GM12878 (cell line): ENCODE measurements around the gene CDKN2AIPNL. TPM values are rescaled to one million over a fixed set of nuclear protein-coding genes. Genes with fewer than 3 reads are reported as not detected.

Source experiments
- ATAC-seq: fragments of 200-7000 bp; cut with Tn5 transposase; 3 replicates; pipeline ENCODE4 v1.9.1; 2020; ENCODE audit warnings: mild to moderate bottlenecking, moderate library complexity
- BruUV-seq: library from RNA; stranded (reverse); fragments of 400-500 nt; replicated peaks from 2 replicates; lab custom pipeline; 2021; lab: Mats Ljungman, UMichigan
- CTCF ChIA-PET: fragments of 300-600 bp; sonication (Branson Sonifier 250); formaldehyde crosslinking; extraction: SDS; loops from one replicate; lab custom pipeline; 2021; ENCODE audit warnings: inconsistent platforms; lab: Yijun Ruan, JAX
- POLR2A ChIA-PET: fragments of 350-600 bp; formaldehyde crosslinking; extraction: SDS; loops from one replicate; lab custom pipeline; 2021; ENCODE audit warnings: inconsistent platforms; lab: Charles Lee
- RAD21 ChIA-PET: fragments of 300-600 bp; sonication (Branson Sonifier 250); formaldehyde crosslinking; loops from one replicate; lab custom pipeline; 2023; ENCODE audit warnings: antibody characterized with exemption; ENCODE audit not compliant: unreplicated experiment; lab: Charles Lee
- SMC1A ChIA-PET: fragments of 300-600 bp; sonication (Branson Sonifier 250); formaldehyde crosslinking; loops from one replicate; lab custom pipeline; 2023; ENCODE audit not compliant: unreplicated experiment, uncharacterized antibody; lab: Charles Lee
- DNase-seq: peaks from one replicate; pipeline ENCODE4 v3.0.0-alpha.2; 2011; ENCODE audit warnings: low read depth, low spot score
- FAIRE-seq: peaks from 3 replicates; lab custom pipeline; 2011; peaks lifted over from hg19 to GRCh38; lab: Jason Lieb, UNC
- H2AFZ ChIP-seq: 2 replicates; pipeline ENCODE4 v1.6.0; 2011; ENCODE audit warnings: low read depth, low read length, control low read depth; ENCODE audit not compliant: control insufficient read depth
- H3K27ac ChIP-seq: 2 replicates; pipeline ENCODE4 v1.5.1; 2011; ENCODE audit warnings: control low read depth; ENCODE audit not compliant: control insufficient read depth, insufficient read depth
- H3K27me3 ChIP-seq, 2 experiments: replicated peaks in 1 of 2; 2 replicates each; pipeline versions ENCODE4 v1.6.0 to v1.6.1; 2011; ENCODE audit warnings: low read length in 1 of 2; ENCODE audit not compliant: control insufficient read depth in 2 of 2, insufficient read depth in 2 of 2
- H3K36me3 ChIP-seq, 2 experiments: 2 replicates each; pipeline ENCODE4 v1.5.1; 2011; ENCODE audit warnings: low read length in 1 of 2; ENCODE audit not compliant: control insufficient read depth in 2 of 2, insufficient read depth in 2 of 2
- H3K4me1 ChIP-seq: 2 replicates; pipeline ENCODE4 v1.6.1; 2011; ENCODE audit warnings: mild to moderate bottlenecking, low read length, moderate library complexity, mixed read lengths; ENCODE audit not compliant: control insufficient read depth, insufficient read depth
- H3K4me2 ChIP-seq: 2 replicates; pipeline ENCODE4 v1.6.0; 2011; ENCODE audit warnings: control low read depth; ENCODE audit not compliant: control insufficient read depth, insufficient read depth
- H3K4me3 ChIP-seq: fragments of 200-600 bp; sonication (generic); 2 replicates; pipeline ENCODE4 v1.5.1; 2016
- H3K79me2 ChIP-seq: 2 replicates; pipeline ENCODE4 v1.6.0; 2011; ENCODE audit warnings: low read length; ENCODE audit not compliant: control insufficient read depth, insufficient read depth
- H3K9ac ChIP-seq: 2 replicates; pipeline ENCODE4 v1.8.0; 2011; ENCODE audit warnings: low read length, control low read depth, mixed read lengths; ENCODE audit not compliant: control insufficient read depth, insufficient read depth
- H3K9me3 ChIP-seq: replicated peaks from 3 replicates; pipeline ENCODE4 v1.5.1; 2011; ENCODE audit warnings: mild to moderate bottlenecking, low read length; ENCODE audit not compliant: control insufficient read depth, insufficient read depth
- H4K20me1 ChIP-seq: 2 replicates; pipeline ENCODE4 v1.6.0; 2011; ENCODE audit not compliant: control insufficient read depth, insufficient read depth
- ASH2L ChIP-seq: fragments of 300-600, 200-600 bp; sonication (generic); IDR thresholded peaks from 2 replicates; pipeline ENCODE4 v1.6.1; 2017; ENCODE audit warnings: low read depth, mild to moderate bottlenecking, borderline replicate concordance
- BMI1 ChIP-seq: fragments of 450-650 bp; IDR thresholded peaks from 2 replicates; pipeline ENCODE4 v1.6.1; 2016; ENCODE audit warnings: mild to moderate bottlenecking, moderate library complexity, borderline replicate concordance
- CUX1 ChIP-seq: IDR thresholded peaks from 2 replicates; pipeline ENCODE4 v1.6.1; 2012; ENCODE audit warnings: improper control_type of control experiment, low read depth, low read length; ENCODE audit not compliant: insufficient replicate concordance
- EED ChIP-seq: sonication (generic); IDR thresholded peaks from 2 replicates; pipeline ENCODE4 v1.6.1; 2016; ENCODE audit warnings: antibody characterized with exemption, low read depth
- GATAD2B ChIP-seq: fragments of 450-650 bp; conservative IDR thresholded peaks from 2 replicates; pipeline ENCODE4 v1.6.1; 2017; ENCODE audit warnings: low read depth, mild to moderate bottlenecking, moderate library complexity
- JUND ChIP-seq: IDR thresholded peaks from 2 replicates; pipeline ENCODE4 v1.6.1; 2012; ENCODE audit warnings: low read depth, mild to moderate bottlenecking, low read length, improper control_type of control experiment, moderate library complexity
- KDM1A ChIP-seq: fragments of 200-600 bp; sonication (generic); IDR thresholded peaks from 2 replicates; pipeline ENCODE4 v1.6.1; 2016; ENCODE audit warnings: borderline replicate concordance
- MTA2 ChIP-seq: fragments of 450-650 bp; IDR thresholded peaks from 2 replicates; pipeline ENCODE4 v1.6.1; 2016; ENCODE audit warnings: low read depth, mild to moderate bottlenecking, moderate library complexity
- MXI1 ChIP-seq: fragments of 150-350 bp; IDR thresholded peaks from 2 replicates; pipeline ENCODE4 v1.6.1; 2011; ENCODE audit warnings: low read depth, mild to moderate bottlenecking, inconsistent platforms, low read length, improper control_type of control experiment
- MYC ChIP-seq: IDR thresholded peaks from 2 replicates; pipeline ENCODE4 v1.6.1; 2011; ENCODE audit warnings: mild to moderate bottlenecking, low read length, moderate library complexity, inconsistent platforms; ENCODE audit not compliant: insufficient read depth, insufficient replicate concordance, insufficient read length, severe bottlenecking
- PRDM15 ChIP-seq: fragments of 450-650 bp; formaldehyde crosslinking; IDR thresholded peaks from 2 replicates; pipeline ENCODE4 v1.4.0; 2020; ENCODE audit warnings: mild to moderate bottlenecking, moderate library complexity
- TCF3 ChIP-seq: IDR thresholded peaks from 2 replicates; pipeline ENCODE4 v1.6.1; 2012; ENCODE audit warnings: low read depth, mild to moderate bottlenecking, low read length, borderline replicate concordance; ENCODE audit not compliant: insufficient read depth
- ZNF622 ChIP-seq: fragments of 450-650 bp; IDR thresholded peaks from 2 replicates; pipeline ENCODE4 v1.6.1; 2017; ENCODE audit warnings: mild to moderate bottlenecking, inconsistent platforms
- WGBS: methylation state at CpG from one replicate; pipeline ENCODE4 v1.1.6; 2016; ENCODE audit warnings: low lambda C conversion rate; ENCODE audit not compliant: insufficient replicate concordance, insufficient coverage; ENCODE audit errors: missing lambda C conversion rate; 5-methylcytosine and 5-hydroxymethylcytosine counted together
- in situ Hi-C: fragments of 300-500 bp; cut with MboI; formaldehyde crosslinking; loops from 9 replicates; pipeline ENCODE4 v1.14.3; 2018; ENCODE audit warnings: mixed read lengths
- intact Hi-C: fragments of 100-400 bp; cut with micrococcal nuclease; formaldehyde crosslinking; loops from one replicate; pipeline ENCODE4 v1.14.2; 2022; ENCODE audit not compliant: unreplicated experiment
- polyA plus RNA-seq, 11 experiments: library from polyadenylated mRNA; depleted of rRNA in 4 of 11; unstranded in 6 of 11; stranded (reverse) in 5 of 11; fragments of >200 nt; fragmentation: Nextera tagmentation in 4 of 11; fragmentation: Illumina TruSeq in 1 of 11; extraction: Ambion mirVana in 4 of 11; extraction: Trizol in 1 of 11; gene quantifications; 1 replicate in 1 of 11; 2 replicates in 10 of 11; pipeline versions ENCODE4 v1.2.1 to v1.2.3, GENCODE V29; 2011 to 2016; ENCODE audit warnings: inconsistent platforms in 2 of 11, missing spikeins in 2 of 11, low read depth in 1 of 11
- total RNA-seq, 4 experiments: library from RNA; depleted of rRNA in 3 of 4; stranded (reverse); fragments of >200 nt in 3 of 4; fragmentation: Illumina TruSeq in 1 of 4; extraction: Trizol in 1 of 4; gene quantifications; 2 replicates each; pipeline versions ENCODE4 v1.2.1 to v1.2.3, GENCODE V29; 2013 to 2021

The CDKN2AIPNL gene
- total and polyA plus RNA-seq, 10 of the 15 experiments (the other 5 are each of a cell fraction or from before 2014, with no cell fraction given), result 23.5 to 72.0 (median 36.6) TPM

GRCh38 chr5:134460551-134460950 lies 48.9 kb upstream of the CDKN2AIPNL start (continued):
- TF ChIP-seq ZNF622, result no peak
- TF ChIP-seq TCF3, result no peak
- no peak for TF ChIP-seq GATAD2B
- TF ChIP-seq CUX1, result no peak
- TF ChIP-seq EED, result no peak
- TF ChIP-seq MYC, result no peak
- TF ChIP-seq MXI1, result no peak

- no peaks in the 10 kb centered on the region; a peak in 1 of 4 replicates for H3K27me3 ChIP-seq
- no peaks in the 10 kb centered on the region for H3K4me1 ChIP-seq
- ChIA-PET POLR2A (interaction anchor here (0.7 kb wide), 2 partner anchors 17 to 428 kb away, joined by 4 to 5 read pairs; no protein-coding TSS in a partner anchor), CTCF (interaction anchor here (0.6 kb wide), 1 partner anchor 40 kb away, joined by 3 read pairs; no protein-coding TSS in a partner anchor), SMC1A (no interaction called here), RAD21 (no interaction called here)
- no peaks in the 10 kb centered on the region for H3K9me3 ChIP-seq
- no peak overlapping the region for H3K27ac ChIP-seq
- in situ Hi-C loops, result no loop called here
- ATAC-seq (no peak), DNase-seq (no peak), FAIRE-seq (no peak)
- no peak overlapping the region for H3K9ac ChIP-seq
- intact Hi-C loops, result no loop called here
- no peaks in the 10 kb centered on the region for H4K20me1 ChIP-seq
- 0% methylated on average over 1 of the region's 1 CpG for WGBS
- H3K4me3 ChIP-seq, result no peak overlapping the region
- no TSS peak for BruUV-seq
- no peaks in the 10 kb centered on the region for H3K79me2 ChIP-seq
- no peak overlapping the region for H3K4me2 ChIP-seq
- H2AFZ ChIP-seq, result no peak overlapping the region
- no peaks in the 10 kb centered on the region for H3K36me3 ChIP-seq
- TF ChIP-seq PRDM15 (CRISPR knock-in tag) (no peak), ASH2L (no peak), JUND (no peak), BMI1 (no peak), MTA2 (no peak), KDM1A (no peak)
Observed at GRCh38 chr5:134459491-134459890, 47.8 kb upstream of the CDKN2AIPNL start.
